K562 (cell line): ENCODE measurements around the gene CPED1. TPM values are rescaled to one million over a fixed set of nuclear protein-coding genes. Genes with fewer than 3 reads are reported as not detected.
"Not testable (repeated sequence)": the region's sequence is repeated elsewhere in the genome, so short reads cannot be mapped to it uniquely, and the experiment has no call there.

ENCODE experiments used
- ADNP ChIP-seq: fragments of 200-800 bp; sonication (Bioruptor generic); IDR thresholded peaks from 2 replicates; pipeline ENCODE4 v1.6.1; 2016; ENCODE audit warnings: missing genetic modification characterization, missing compliant biosample characterization
- ARID1B ChIP-seq: fragments of 450-650 bp; IDR thresholded peaks from 2 replicates; pipeline ENCODE4 v1.6.1; 2016; ENCODE audit warnings: antibody characterized with exemption, mild to moderate bottlenecking, inconsistent platforms
- ATF3 ChIP-seq, 2 experiments: fragments of 450-650 bp in 1 of 2; sonication (generic) in 1 of 2; formaldehyde crosslinking in 1 of 2; IDR thresholded peaks in 1 of 2; conservative IDR thresholded peaks in 1 of 2; 2 replicates each; pipeline versions ENCODE4 v1.6.1 to v1.8.1; 2016 to 2023; ENCODE audit warnings: mild to moderate bottlenecking in 2 of 2, moderate library complexity in 2 of 2, inconsistent platforms in 1 of 2, missing genetic modification reagents in 1 of 2
- BCOR ChIP-seq: fragments of 450-650 bp; IDR thresholded peaks from 2 replicates; pipeline ENCODE4 v1.6.1; 2016
- EP300 ChIP-seq: IDR thresholded peaks from 2 replicates; pipeline ENCODE4 v1.6.1; 2012; ENCODE audit warnings: low read length, improper control_type of control experiment
- FOXJ2 ChIP-seq: fragments of 200-800 bp; sonication (Bioruptor generic); IDR thresholded peaks from 2 replicates; pipeline ENCODE4 v1.6.1; 2016; ENCODE audit warnings: missing genetic modification characterization, missing compliant biosample characterization
- GATAD2A ChIP-seq: fragments of 450-650 bp; IDR thresholded peaks from 2 replicates; pipeline ENCODE4 v1.6.1; 2017
- HDAC2 ChIP-seq: fragments of 450-650 bp; IDR thresholded peaks from 2 replicates; pipeline ENCODE4 v1.6.1; 2016; ENCODE audit warnings: mild to moderate bottlenecking
- HES1 ChIP-seq: fragments of 450-650 bp; IDR thresholded peaks from 2 replicates; pipeline ENCODE4 v1.6.1; 2016; ENCODE audit warnings: low read depth, mild to moderate bottlenecking, moderate library complexity
- HSF4 ChIP-seq: fragments of 250-450 bp; sonication (Bioruptor Pico); IDR thresholded peaks from 2 replicates; pipeline ENCODE4 v2.1.2; 2022; ENCODE audit warnings: mild to moderate bottlenecking, moderate library complexity, borderline replicate concordance
- JUND ChIP-seq, 2 experiments: IDR thresholded peaks; 2 replicates in 1 of 2; 3 replicates in 1 of 2; pipeline ENCODE4 v1.6.1; 2011; ENCODE audit warnings: borderline replicate concordance in 2 of 2, low read depth in 2 of 2, low read length in 2 of 2, improper control_type of control experiment in 1 of 2, missing biosample characterization in 1 of 2, missing genetic modification characterization in 1 of 2, missing genetic modification reagents in 1 of 2
- LEF1 ChIP-seq: fragments of 450-650 bp; IDR thresholded peaks from 2 replicates; pipeline ENCODE4 v1.6.1; 2016; ENCODE audit warnings: mild to moderate bottlenecking
- SMAD4 ChIP-seq: fragments of 250-450 bp; sonication (Bioruptor Pico); conservative IDR thresholded peaks from 2 replicates; pipeline ENCODE4 v1.8.0; 2021; ENCODE audit warnings: inconsistent platforms, mild to moderate bottlenecking, moderate library complexity
- TFE3 ChIP-seq: fragments of 450-650 bp; formaldehyde crosslinking; IDR thresholded peaks from 2 replicates; pipeline ENCODE4 v1.4.0; 2020; ENCODE audit warnings: mild to moderate bottlenecking, mixed read lengths
- TOE1 ChIP-seq, 2 experiments: fragments of 450-650 bp in 1 of 2; sonication (generic) in 1 of 2; formaldehyde crosslinking in 1 of 2; IDR thresholded peaks; 2 replicates each; pipeline versions ENCODE4 v1.7.1 to v1.8.0; 2016 to 2022; ENCODE audit warnings: borderline replicate concordance in 2 of 2, mild to moderate bottlenecking in 2 of 2, antibody characterized with exemption in 1 of 2, inconsistent platforms in 1 of 2, low read depth in 1 of 2, missing genetic modification reagents in 1 of 2, moderate library complexity in 1 of 2
- ZNF644 ChIP-seq: fragments of 200-800 bp; sonication (Bioruptor generic); IDR thresholded peaks from 2 replicates; pipeline ENCODE4 v1.6.1; 2016; ENCODE audit warnings: low read depth, missing genetic modification characterization, missing compliant biosample characterization
- polyA plus RNA-seq, 8 experiments: library from polyadenylated mRNA; depleted of rRNA in 4 of 8; stranded (reverse) in 5 of 8; unstranded in 3 of 8; fragments of >200 nt; fragmentation: Nextera tagmentation in 2 of 8; fragmentation: Illumina TruSeq in 1 of 8; extraction: Ambion mirVana in 2 of 8; extraction: Trizol in 1 of 8; gene quantifications; 2 replicates each; pipeline versions ENCODE4 v1.2.1 to v1.2.3, GENCODE V29; 2011 to 2014; ENCODE audit warnings: inconsistent platforms in 1 of 8, missing spikeins in 1 of 8
- total RNA-seq, 7 experiments: library from RNA; depleted of rRNA in 6 of 7; stranded (reverse); fragments of >200 nt in 6 of 7; fragmentation: Illumina TruSeq in 2 of 7; extraction: Trizol in 2 of 7; gene quantifications; 2 replicates each; pipeline versions ENCODE4 v1.2.1 to v1.2.3, GENCODE V29; 2011 to 2021; ENCODE audit warnings: low replicate concordance in 1 of 7
- TF ChIP-seq, protein P1 (sequence below), 2 experiments: IDR thresholded peaks in 1 of 2; conservative IDR thresholded peaks in 1 of 2; 2 replicates each; pipeline ENCODE4 v1.6.1; 2016; ENCODE audit warnings: low read depth in 2 of 2, mild to moderate bottlenecking in 1 of 2, missing compliant biosample characterization in 1 of 2, missing genetic modification characterization in 1 of 2, moderate library complexity in 1 of 2
- TF ChIP-seq, protein P2 (sequence below): fragments of 200-800 bp; sonication (Bioruptor generic); IDR thresholded peaks from 2 replicates; pipeline ENCODE4 v1.6.1; 2017; ENCODE audit warnings: missing genetic modification characterization, missing compliant biosample characterization

CPED1 gene
- total and polyA plus RNA-seq, 9 of the 15 experiments (the other 6 are each of a cell fraction or from before 2014, with no cell fraction given): 195 to 393 (median 290) TPM

DNA sequence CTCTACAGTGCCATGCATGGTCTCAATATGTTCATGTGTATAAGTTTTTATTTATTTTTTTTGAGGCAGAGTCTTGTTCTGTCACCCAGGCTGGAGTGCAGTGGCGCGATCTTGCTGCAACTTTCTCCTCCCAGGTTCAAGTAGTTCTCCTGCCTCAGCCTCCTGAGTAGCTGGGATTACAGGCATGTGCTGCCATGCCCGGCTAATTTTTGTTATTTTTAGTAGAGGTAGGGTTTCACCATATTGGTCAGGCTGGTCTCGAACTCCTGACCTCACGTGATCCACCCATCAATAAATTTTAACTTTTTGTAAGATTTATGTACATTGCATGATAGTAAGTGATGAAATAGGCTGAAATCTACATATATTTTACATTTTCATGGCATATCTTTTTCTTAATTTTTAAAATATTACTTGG is 86.9 kb downstream of the CPED1 start (continued):
- TF ChIP-seq, protein P1, sequence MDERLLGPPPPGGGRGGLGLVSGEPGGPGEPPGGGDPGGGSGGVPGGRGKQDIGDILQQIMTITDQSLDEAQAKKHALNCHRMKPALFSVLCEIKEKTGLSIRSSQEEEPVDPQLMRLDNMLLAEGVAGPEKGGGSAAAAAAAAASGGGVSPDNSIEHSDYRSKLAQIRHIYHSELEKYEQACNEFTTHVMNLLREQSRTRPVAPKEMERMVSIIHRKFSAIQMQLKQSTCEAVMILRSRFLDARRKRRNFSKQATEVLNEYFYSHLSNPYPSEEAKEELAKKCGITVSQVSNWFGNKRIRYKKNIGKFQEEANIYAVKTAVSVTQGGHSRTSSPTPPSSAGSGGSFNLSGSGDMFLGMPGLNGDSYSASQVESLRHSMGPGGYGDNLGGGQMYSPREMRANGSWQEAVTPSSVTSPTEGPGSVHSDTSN (CRISPR knock-in tag; IDR thresholded peaks at IDR 0.05; ENCODE audit: low read depth): not testable (repeated sequence)
- TF ChIP-seq, protein P1 (tag; conservative IDR thresholded peaks at IDR 0.05; ENCODE audit: low read depth): peak; percentile 71
- TF ChIP-seq ATF3 (IDR thresholded peaks at IDR 0.05) (peak; percentile 72), ARID1B (peak; percentile 33), JUND (IDR thresholded peaks at IDR 0.05; ENCODE audit: borderline replicate concordance, low read depth, low read length) (peak; percentile 1; the same call in 1 of the 2 replicates), HSF4 (peak; percentile 52; the same call in 1 of the 2 replicates), TOE1 (IDR thresholded peaks at IDR 0.05; ENCODE audit: borderline replicate concordance) (peak; percentile 72; the same call in 1 of the 2 replicates), HES1 (peak; percentile 58), GATAD2A (0 out of 2 replicates have a peak, but pooled peaks have one; percentile 17), LEF1 (peak; percentile 54; the same call in 1 of the 2 replicates), BCOR (peak; percentile 49; the same call in 1 of the 2 replicates), HDAC2 (0 out of 2 replicates have a peak, but pooled peaks have one; percentile 16), SMAD4 (CRISPR knock-in tag) (peak; percentile 46), EP300 (peak; percentile 39; the same call in 1 of the 2 replicates), FOXJ2 (tag) (peak; percentile 60; the same call in 1 of the 2 replicates), TFE3 (CRISPR knock-in tag) (peak; percentile 83), ADNP (tag) (peak; percentile 76; the same call in 1 of the 2 replicates), ZNF644 (peak; percentile 14; the same call in 1 of the 2 replicates)
- TF ChIP-seq ATF3 (CRISPR knock-in tag; conservative IDR thresholded peaks at IDR 0.05); JUND (tag; IDR thresholded peaks at IDR 0.05; ENCODE audit: borderline replicate concordance, low read depth, low read length); TOE1 (CRISPR knock-in tag; IDR thresholded peaks at IDR 0.05; ENCODE audit: borderline replicate concordance, low read depth): not testable (repeated sequence)
- TF ChIP-seq, protein P2, sequence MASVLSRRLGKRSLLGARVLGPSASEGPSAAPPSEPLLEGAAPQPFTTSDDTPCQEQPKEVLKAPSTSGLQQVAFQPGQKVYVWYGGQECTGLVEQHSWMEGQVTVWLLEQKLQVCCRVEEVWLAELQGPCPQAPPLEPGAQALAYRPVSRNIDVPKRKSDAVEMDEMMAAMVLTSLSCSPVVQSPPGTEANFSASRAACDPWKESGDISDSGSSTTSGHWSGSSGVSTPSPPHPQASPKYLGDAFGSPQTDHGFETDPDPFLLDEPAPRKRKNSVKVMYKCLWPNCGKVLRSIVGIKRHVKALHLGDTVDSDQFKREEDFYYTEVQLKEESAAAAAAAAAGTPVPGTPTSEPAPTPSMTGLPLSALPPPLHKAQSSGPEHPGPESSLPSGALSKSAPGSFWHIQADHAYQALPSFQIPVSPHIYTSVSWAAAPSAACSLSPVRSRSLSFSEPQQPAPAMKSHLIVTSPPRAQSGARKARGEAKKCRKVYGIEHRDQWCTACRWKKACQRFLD (CRISPR knock-in tag): peak; percentile 57; the same call in 1 of the 2 replicates
